HEK293 (cell line): ENCODE measurements around the gene EVI5L.

Experiments used
- HOXA7 ChIP-seq: sonication (generic); formaldehyde crosslinking; IDR thresholded peaks from 2 replicates; pipeline ENCODE4 v1.8.1; 2022; ENCODE audit warnings: missing genetic modification reagents, borderline replicate concordance
- INSM2 ChIP-seq: fragments of 450-650 bp; formaldehyde crosslinking; IDR thresholded peaks from 2 replicates; pipeline ENCODE4 v1.5.1; 2016; ENCODE audit warnings: missing biosample characterization, missing genetic modification characterization
- KLF10 ChIP-seq: fragments of 450-650 bp; IDR thresholded peaks from 2 replicates; pipeline ENCODE4 v1.5.1; 2018; ENCODE audit warnings: missing biosample characterization, mild to moderate bottlenecking, missing genetic modification characterization
- SCRT2 ChIP-seq: fragments of 450-650 bp; formaldehyde crosslinking; IDR thresholded peaks from 2 replicates; pipeline ENCODE4 v1.5.1; 2016; ENCODE audit warnings: missing biosample characterization, missing genetic modification characterization
- TSHZ1 ChIP-seq: fragments of 450-650 bp; formaldehyde crosslinking; IDR thresholded peaks from 2 replicates; pipeline ENCODE4 v1.5.1; 2016; ENCODE audit warnings: missing biosample characterization, missing genetic modification characterization, borderline replicate concordance
- ZBTB11 ChIP-seq: fragments of 450-650 bp; formaldehyde crosslinking; conservative IDR thresholded peaks from 2 replicates; pipeline ENCODE4 v1.5.1; 2016; ENCODE audit warnings: low read depth, missing biosample characterization, missing genetic modification characterization
- ZBTB48 ChIP-seq: fragments of 450-650 bp; formaldehyde crosslinking; IDR thresholded peaks from 2 replicates; pipeline ENCODE4 v1.5.1; 2016; ENCODE audit warnings: missing biosample characterization, missing genetic modification characterization
- ZNF155 ChIP-seq: fragments of 450-650 bp; formaldehyde crosslinking; IDR thresholded peaks from 2 replicates; pipeline ENCODE4 v1.5.1; 2016; ENCODE audit warnings: missing biosample characterization, missing genetic modification characterization
- ZNF18 ChIP-seq: fragments of 450-650 bp; formaldehyde crosslinking; IDR thresholded peaks from 2 replicates; pipeline ENCODE4 v1.5.1; 2016; ENCODE audit warnings: missing biosample characterization, missing genetic modification characterization
- ZNF221 ChIP-seq: fragments of 450-650 bp; formaldehyde crosslinking; IDR thresholded peaks from 2 replicates; pipeline ENCODE4 v1.5.1; 2017; ENCODE audit warnings: missing biosample characterization, missing genetic modification characterization, borderline replicate concordance
- ZNF324 ChIP-seq: fragments of 450-650 bp; formaldehyde crosslinking; IDR thresholded peaks from 2 replicates; pipeline ENCODE4 v1.5.1; 2016; ENCODE audit warnings: missing biosample characterization, missing genetic modification characterization
- ZNF350 ChIP-seq: fragments of 450-650 bp; formaldehyde crosslinking; IDR thresholded peaks from 2 replicates; pipeline ENCODE4 v1.5.0; 2017; ENCODE audit warnings: missing biosample characterization, mild to moderate bottlenecking, missing genetic modification characterization
- ZNF48 ChIP-seq: fragments of 450-650 bp; formaldehyde crosslinking; IDR thresholded peaks from 2 replicates; pipeline ENCODE4 v1.5.1; 2016; ENCODE audit warnings: missing biosample characterization, missing genetic modification characterization
- ZNF518A ChIP-seq: fragments of 450-650 bp; formaldehyde crosslinking; conservative IDR thresholded peaks from 2 replicates; pipeline ENCODE4 v1.5.1; 2016; ENCODE audit warnings: low read depth, missing biosample characterization, missing genetic modification characterization
- ZNF555 ChIP-seq: fragments of 450-650 bp; formaldehyde crosslinking; conservative IDR thresholded peaks from 2 replicates; pipeline ENCODE4 v1.5.1; 2017; ENCODE audit warnings: missing biosample characterization, mild to moderate bottlenecking, missing genetic modification characterization, inconsistent platforms
- ZNF561 ChIP-seq: fragments of 450-650 bp; IDR thresholded peaks from 2 replicates; pipeline ENCODE4 v1.5.1; 2018; ENCODE audit warnings: missing biosample characterization, missing genetic modification characterization, borderline replicate concordance
- ZNF664 ChIP-seq: fragments of 450-650 bp; formaldehyde crosslinking; IDR thresholded peaks from 2 replicates; pipeline ENCODE4 v1.5.1; 2016; ENCODE audit warnings: missing biosample characterization, missing genetic modification characterization
- ZNF777 ChIP-seq: fragments of 450-650 bp; formaldehyde crosslinking; IDR thresholded peaks from 2 replicates; pipeline ENCODE4 v1.5.1; 2017; ENCODE audit warnings: missing biosample characterization, missing genetic modification characterization, borderline replicate concordance
- ZNF843 ChIP-seq: fragments of 450-650 bp; formaldehyde crosslinking; IDR thresholded peaks from 2 replicates; pipeline ENCODE4 v1.5.1; 2016; ENCODE audit warnings: missing biosample characterization, missing genetic modification characterization
- ZSCAN16 ChIP-seq: fragments of 450-650 bp; formaldehyde crosslinking; IDR thresholded peaks from 2 replicates; pipeline ENCODE4 v1.5.1; 2016; ENCODE audit warnings: missing biosample characterization, missing genetic modification characterization
- ZSCAN18 ChIP-seq: fragments of 450-650 bp; formaldehyde crosslinking; IDR thresholded peaks from 2 replicates; pipeline ENCODE4 v1.5.1; 2016; ENCODE audit warnings: missing biosample characterization, missing genetic modification characterization
- ZSCAN23 ChIP-seq: fragments of 450-650 bp; formaldehyde crosslinking; IDR thresholded peaks from 2 replicates; pipeline ENCODE4 v1.5.1; 2016; ENCODE audit warnings: missing biosample characterization, missing genetic modification characterization

Gene EVI5L

GRCh38 chr19:7868671-7869452 lies 38.8 kb downstream of the EVI5L start (continued):
- TF ChIP-seq ZBTB11 (tag by site-specific recombination): no peak
- 0 out of 2 replicates have a peak, but pooled peaks have one; percentile 41 for TF ChIP-seq ZBTB48 (tag by site-specific recombination)
- TF ChIP-seq ZSCAN23 (tag by site-specific recombination): no peak
- TF ChIP-seq ZNF555: no peak
- no peak for TF ChIP-seq ZSCAN16 (tag by site-specific recombination)
- no peak for TF ChIP-seq TSHZ1
- TF ChIP-seq ZNF48: no peak
- TF ChIP-seq ZNF777 (tag by site-specific recombination): no peak
- no peak for TF ChIP-seq ZNF221 (tag by site-specific recombination)
- TF ChIP-seq ZNF324: no peak
- TF ChIP-seq HOXA7: no peak
- TF ChIP-seq SCRT2 (tag by site-specific recombination): peak; percentile 41; the same call in 1 of the 2 replicates
- no peak for TF ChIP-seq ZNF350 (tag by site-specific recombination)
- TF ChIP-seq ZSCAN18: no peak
- no peak for TF ChIP-seq ZNF18 (tag by site-specific recombination)
- TF ChIP-seq ZNF155 (tag by site-specific recombination): no peak
- no peak for TF ChIP-seq INSM2 (tag by site-specific recombination)
- no peak for TF ChIP-seq ZNF518A (tag by site-specific recombination)
- peak; percentile 88; the same call in 1 of the 2 replicates for TF ChIP-seq ZNF561 (tag by site-specific recombination)
- TF ChIP-seq ZNF843: peak; percentile 35; the same call in 1 of the 2 replicates
- TF ChIP-seq KLF10 (tag by site-specific recombination): peak; percentile 71
- TF ChIP-seq ZNF664 (tag by site-specific recombination): no peak
